HG02763 (cell line): ENCODE data around the gene SUN3.

Experiments
- ATAC-seq: cut with Tn5 transposase; IDR thresholded peaks from one replicate; pipeline ENCODE4 v1.9.1; 2021; ENCODE audit warnings: mild to moderate bottlenecking, moderate library complexity; ENCODE audit not compliant: unreplicated experiment

The SUN3 gene

DNA sequence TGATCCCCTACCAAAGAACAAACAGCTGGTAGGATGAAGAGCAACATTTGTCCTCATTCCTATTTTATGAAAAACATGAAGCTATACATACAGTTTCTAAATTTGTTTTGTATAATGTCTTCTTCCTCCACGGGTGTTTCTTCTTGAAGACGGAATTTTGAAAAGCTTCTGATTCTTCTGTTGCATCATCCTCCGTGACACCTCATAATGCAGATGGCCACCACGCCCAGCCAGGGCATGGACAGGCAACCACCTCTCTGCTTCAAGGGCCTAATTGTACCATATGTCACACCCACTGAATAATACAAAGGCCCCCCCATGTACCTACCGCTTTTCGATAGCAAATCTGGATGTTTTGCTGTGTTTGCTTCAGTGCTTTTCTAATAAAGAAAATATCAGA, at the start of gene SUN3:
Gene SUN3, minus strand, starts transcription at position 170 of the 400 bp plus-strand sequence. Its CDS starts 169 bp downstream, at position 1.
- ATAC-seq, result no peak

DNA sequence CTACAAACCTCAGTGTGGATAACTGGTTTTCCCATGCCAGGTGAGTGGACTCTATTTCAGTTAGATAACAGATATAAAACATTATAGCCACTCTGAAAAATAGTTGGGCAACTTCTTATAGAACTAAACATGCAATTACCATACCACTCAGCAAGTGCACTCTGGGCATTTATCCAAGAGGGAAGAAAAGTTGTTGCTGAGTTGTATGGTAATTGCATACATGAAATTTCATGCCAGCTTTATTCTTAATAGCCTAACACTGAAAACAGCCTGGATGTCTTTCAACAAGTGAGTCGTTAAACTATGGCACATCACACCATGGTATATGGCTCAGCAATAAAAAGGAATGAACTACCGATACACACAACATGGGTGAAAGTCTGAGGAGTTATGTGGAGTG, 49.6 kb upstream of the SUN3 start:
- ATAC-seq, result no peak

- no peak for ATAC-seq
These were observed 48.5 kb upstream of the SUN3 start for GRCh38 chr7:48077423-48077822.

DNA sequence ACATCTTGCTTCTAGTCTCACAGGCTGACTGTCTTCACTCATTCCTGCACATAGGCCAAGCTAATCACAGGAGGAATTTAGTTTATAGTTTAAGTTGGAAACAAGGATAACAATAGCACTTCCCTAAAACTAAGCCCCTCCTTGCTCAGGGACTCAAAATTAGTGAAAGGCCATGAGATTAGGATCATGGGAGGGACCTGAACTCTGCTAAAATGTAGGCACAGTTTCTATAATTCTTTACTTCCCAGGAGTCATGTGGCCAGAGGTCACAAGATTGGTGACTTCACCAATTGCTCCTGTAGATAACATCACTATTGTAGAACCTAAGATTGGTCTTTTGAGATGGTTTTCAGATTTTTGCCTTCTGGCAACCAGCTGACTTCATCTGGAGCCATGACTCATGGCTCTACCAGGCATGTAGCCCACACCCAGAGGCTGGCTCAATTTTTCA, 45.3 kb upstream of the SUN3 start:
- no peak for ATAC-seq

DNA sequence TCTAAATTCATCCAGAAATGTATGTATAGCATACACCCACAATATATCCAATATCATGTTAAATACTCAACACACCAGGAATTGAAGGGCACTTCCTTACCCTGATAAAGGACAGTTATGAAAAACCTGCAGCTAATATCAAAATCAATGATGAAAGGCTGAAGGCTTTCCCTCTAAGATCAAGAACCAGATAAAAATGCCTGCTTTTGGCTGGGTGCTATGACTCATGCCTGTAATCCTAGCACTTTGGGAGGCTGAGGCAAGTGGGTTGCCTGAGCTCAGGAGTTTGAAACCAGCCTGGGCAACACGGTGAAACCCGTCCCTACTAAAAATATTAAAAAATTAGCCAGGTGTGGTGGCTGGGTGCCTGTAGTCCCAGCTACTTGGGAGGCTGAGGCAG, 38.6 kb upstream of the SUN3 start:
- no peak for ATAC-seq

GRCh38 chr7:48063985-48064384, 35.1 kb upstream of the SUN3 start:
- ATAC-seq, result no peak

- no peak for ATAC-seq
These were observed 30.8 kb upstream of the SUN3 start for GRCh38 chr7:48059706-48060105.

DNA sequence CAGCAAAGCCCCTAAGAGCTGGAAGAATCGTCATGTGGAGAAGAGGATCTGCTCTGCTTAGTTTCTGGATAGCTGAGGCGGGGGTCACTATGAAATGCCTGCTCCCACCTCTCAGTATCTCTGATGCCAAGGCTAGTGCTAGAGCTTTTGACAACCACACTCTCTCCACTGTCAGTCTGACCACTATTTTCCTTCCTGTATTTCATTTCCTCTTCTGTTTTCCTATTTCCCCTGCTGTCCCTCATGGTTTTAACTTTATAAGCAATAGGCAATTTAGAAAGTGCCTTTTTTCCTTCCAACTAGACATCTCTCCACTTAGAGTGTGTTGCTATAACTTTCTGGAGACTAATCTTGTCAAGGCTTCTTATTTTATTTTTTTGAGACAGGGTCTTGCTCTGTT, 30.1 kb upstream of the SUN3 start:
- ATAC-seq, result no peak

DNA sequence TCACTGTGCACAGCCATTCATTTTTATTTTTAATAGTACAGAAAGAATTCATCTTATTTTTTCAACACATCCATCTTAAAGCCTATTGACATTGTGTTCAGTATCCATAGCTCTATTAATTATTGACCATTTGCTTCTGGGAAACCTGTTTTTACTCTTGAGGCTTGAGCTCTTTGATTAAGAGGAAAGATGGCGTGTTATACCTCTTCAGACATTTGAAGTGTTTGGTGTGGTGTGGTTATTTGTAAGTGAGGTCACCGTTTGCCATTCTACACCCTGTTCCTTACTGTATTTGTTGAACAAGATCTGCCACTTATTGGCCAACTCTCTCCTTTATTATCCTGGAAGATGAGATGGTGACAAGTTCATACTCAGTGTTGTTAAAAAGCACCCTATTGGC, 24.8 kb upstream of the SUN3 start:
- ATAC-seq, result no peak

GRCh38 chr7:48052748-48053147, 23.8 kb upstream of the SUN3 start:
- peak; percentile 65 for ATAC-seq

- ATAC-seq, result no peak
These were observed 20.9 kb upstream of the SUN3 start for GRCh38 chr7:48049850-48050249.

GRCh38 chr7:48048113-48048512, 19.2 kb upstream of the SUN3 start:
- no peak for ATAC-seq

GRCh38 chr7:48046458-48046857, 17.6 kb upstream of the SUN3 start:
- no peak for ATAC-seq

- ATAC-seq, result no peak
These were observed 16.4 kb upstream of the SUN3 start for GRCh38 chr7:48045195-48045765.

GRCh38 chr7:48042636-48043035, 13.7 kb upstream of the SUN3 start:
- no peak for ATAC-seq

GRCh38 chr7:48042216-48042615, 13.3 kb upstream of the SUN3 start:
- ATAC-seq, result no peak

DNA sequence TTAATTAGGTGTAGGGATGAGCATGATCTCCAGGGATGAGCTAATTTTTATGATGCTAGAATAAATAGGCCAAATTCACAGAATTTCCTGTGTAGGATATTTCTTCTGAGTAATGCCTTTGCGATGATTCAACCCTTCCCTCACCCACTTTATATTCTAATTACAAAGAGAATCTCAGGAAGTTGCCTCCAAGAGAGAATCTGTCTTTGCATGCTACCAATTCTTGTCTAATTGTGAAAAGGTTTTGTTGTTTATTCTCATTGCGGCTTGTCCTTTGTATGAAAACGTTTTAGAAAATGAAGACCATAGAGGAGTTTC, 12.7 kb upstream of the SUN3 start:
- ATAC-seq, result no peak

GRCh38 chr7:48040944-48041652, 12.2 kb upstream of the SUN3 start:
- ATAC-seq, result no peak

DNA sequence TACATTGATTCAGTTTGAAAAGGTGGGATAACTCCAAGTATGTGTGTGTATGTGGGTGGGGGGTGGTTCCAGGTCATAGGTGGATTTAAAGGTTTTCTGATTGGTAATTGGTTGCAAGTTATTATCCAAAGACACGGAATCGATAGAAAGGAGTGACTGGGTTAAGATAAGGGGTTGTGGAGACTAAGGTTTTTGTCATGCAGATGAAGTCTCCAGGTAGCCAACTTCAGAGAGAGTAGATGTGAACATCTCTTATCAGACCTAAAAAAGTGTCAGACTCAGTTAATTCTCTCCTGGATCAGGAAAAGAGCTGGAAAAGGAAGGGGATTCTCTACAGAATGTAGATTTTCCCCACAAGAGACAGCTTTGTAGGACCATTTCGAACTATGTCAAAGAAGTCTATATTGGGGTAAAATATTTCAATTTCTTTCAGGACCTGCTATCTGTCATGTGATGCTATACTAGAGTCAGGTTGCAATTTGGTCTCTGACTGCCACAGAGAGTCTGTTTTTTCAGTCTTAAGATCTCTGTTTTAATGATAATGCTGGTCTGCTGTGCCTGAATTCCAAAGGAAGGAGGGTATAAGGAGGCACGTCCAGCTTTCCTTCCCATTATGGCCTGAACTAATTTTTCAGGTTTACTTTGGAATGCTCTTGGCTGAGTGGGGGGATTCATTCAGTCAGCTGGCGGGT, 10.1 kb upstream of the SUN3 start:
- no peak for ATAC-seq

- ATAC-seq, result no peak
These were observed 7.1 kb upstream of the SUN3 start for GRCh38 chr7:48035967-48036478.

- peak; percentile 100 for ATAC-seq
These were observed 6.5 kb upstream of the SUN3 start, which contains the start of gene C7orf57 for GRCh38 chr7:48035301-48035966. Gene C7orf57, plus strand, starts transcription at chr7:48035543. Its CDS starts 766 bp downstream, at chr7:48036309.
